Right atrium auricular region (tissue), 2 donors: ENCODE results near the gene PRKD3. TPM values are rescaled to one million over a fixed set of nuclear protein-coding genes. Genes with fewer than 3 reads are reported as not detected.
A peak's percentile ranks its signal among the peaks of the same experiment; 100 is the strongest.

ENCODE experiments used
- DNase-seq: peaks from one replicate; pipeline ENCODE4 v3.0.0-alpha.2; 2019; ENCODE audit warnings: low spot score
- H3K27ac ChIP-seq, 2 donors: fragments of 200-600 bp; sonication (generic); 1 replicate in 1 of 2; 2 replicates in 1 of 2; pipeline ENCODE4 v1.5.1; 2016 to 2019
- H3K27me3 ChIP-seq, 2 donors: fragments of 200-600 bp; sonication (generic); one replicate each; pipeline versions ENCODE4 v1.5.1 to v1.6.0; 2017 to 2019
- H3K36me3 ChIP-seq: fragments of 200-600 bp; sonication (generic); one replicate; pipeline ENCODE4 v1.5.1; 2016
- H3K4me1 ChIP-seq, 2 donors: fragments of 200-600 bp; sonication (generic); one replicate each; pipeline versions ENCODE4 v1.5.1 to v1.6.0; 2017 to 2019
- H3K4me3 ChIP-seq, 2 donors: fragments of 200-600 bp; sonication (generic); 1 replicate in 1 of 2; 2 replicates in 1 of 2; pipeline ENCODE4 v1.5.1; 2017 to 2019; ENCODE audit warnings: mild to moderate bottlenecking in 1 of 2, moderate library complexity in 1 of 2
- H3K9me3 ChIP-seq, 2 donors: fragments of 200-600 bp; sonication (generic); one replicate each; pipeline ENCODE4 v1.5.1; 2019
- total RNA-seq, 2 donors: library from RNA; depleted of rRNA; stranded (reverse); fragments of >200 nt; gene quantifications; one replicate each; pipeline ENCODE4 v1.1.0, GENCODE V29; 2016
- TF ChIP-seq, protein P1 (sequence below), 2 donors: fragments of 200-600 bp; sonication (generic); IDR thresholded peaks; one replicate each; pipeline ENCODE4 v1.5.1; 2019; ENCODE audit warnings: antibody characterized with exemption in 2 of 2

The PRKD3 gene
- total RNA-seq: 10 to 100 TPM; 13.0 to 20.6 TPM

DNA sequence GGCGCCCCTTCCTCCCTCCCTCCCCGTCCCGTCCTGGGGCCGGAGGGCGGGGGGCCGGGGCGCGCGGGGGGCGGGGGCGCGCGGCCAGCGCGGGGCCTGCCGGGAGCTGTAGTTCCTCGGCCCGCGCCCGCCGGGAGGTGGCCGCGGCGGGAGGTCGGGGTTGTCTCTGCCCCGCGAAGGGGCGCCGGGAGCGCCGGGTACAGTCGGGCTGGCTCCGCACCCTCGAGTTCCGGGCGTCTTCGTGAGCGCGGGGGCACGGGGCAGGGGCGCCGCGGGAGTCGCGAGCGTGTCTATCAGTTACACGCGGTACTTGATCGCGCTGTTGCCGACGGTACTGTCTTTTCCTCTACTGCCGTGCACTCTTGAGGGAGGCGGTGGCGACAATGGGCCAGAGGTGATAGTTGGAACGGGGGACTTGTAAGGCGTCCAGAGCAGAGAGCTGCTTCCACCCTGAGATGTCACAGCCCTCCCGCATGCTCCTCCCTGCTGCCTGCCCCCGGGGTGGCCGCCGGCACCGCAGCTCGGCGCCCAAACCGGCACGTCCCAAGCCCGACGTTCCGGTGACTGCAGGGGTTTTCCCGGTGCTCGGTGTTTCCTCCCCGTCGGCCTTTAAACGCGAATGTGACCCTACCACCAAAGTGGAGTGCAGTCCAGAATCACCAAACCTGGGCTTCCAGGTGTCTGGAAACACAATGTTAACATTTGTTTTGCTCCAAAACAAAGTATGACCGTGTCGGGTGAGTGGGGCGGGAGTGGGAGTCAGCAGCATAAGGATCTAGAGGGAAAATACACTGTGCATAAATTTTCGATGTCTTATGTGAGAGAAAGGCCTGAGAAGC lies at the start of gene PRKD3:
PRKD3 (minus strand) TSS at position 48 of the 839 bp plus-strand sequence. CDS start 8,309 bp downstream, outside the sequence.
- Histone ChIP-seq H3K27me3 (no peaks in the 10 kb centered on the region), H3K9me3 (no peaks in the 10 kb centered on the region), H3K4me3 (peak within 1 kb of the TSS; percentile 81), H3K27ac (peak within 1 kb of the TSS; percentile 91), H3K4me1 (peaks cover 0 to 25% of the 10 kb centered on the region in 2 donors), H3K36me3 (no peaks in the 10 kb centered on the region)
- DNase-seq: peak; percentile 66
- TF ChIP-seq, protein P1, sequence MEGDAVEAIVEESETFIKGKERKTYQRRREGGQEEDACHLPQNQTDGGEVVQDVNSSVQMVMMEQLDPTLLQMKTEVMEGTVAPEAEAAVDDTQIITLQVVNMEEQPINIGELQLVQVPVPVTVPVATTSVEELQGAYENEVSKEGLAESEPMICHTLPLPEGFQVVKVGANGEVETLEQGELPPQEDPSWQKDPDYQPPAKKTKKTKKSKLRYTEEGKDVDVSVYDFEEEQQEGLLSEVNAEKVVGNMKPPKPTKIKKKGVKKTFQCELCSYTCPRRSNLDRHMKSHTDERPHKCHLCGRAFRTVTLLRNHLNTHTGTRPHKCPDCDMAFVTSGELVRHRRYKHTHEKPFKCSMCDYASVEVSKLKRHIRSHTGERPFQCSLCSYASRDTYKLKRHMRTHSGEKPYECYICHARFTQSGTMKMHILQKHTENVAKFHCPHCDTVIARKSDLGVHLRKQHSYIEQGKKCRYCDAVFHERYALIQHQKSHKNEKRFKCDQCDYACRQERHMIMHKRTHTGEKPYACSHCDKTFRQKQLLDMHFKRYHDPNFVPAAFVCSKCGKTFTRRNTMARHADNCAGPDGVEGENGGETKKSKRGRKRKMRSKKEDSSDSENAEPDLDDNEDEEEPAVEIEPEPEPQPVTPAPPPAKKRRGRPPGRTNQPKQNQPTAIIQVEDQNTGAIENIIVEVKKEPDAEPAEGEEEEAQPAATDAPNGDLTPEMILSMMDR (IDR thresholded peaks at IDR 0.05): no peak

DNA sequence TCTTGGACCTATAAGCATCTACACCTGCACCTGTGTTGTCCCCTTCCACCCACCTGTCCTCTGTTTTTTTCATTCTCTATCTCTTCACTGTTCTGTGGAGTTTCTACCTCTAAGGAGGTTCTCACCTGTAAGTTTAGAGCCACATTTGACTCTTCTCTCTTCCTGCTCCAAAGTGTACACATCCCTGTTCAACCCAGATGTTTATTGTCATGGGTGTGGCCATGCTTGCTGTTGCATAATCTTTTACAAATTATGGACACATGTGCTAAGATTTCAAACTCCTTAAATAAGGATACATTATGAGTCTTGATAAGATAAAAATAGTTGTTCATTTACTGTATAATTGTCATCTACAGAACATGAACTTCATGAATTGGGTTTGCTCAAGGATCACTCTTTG lies 47.4 kb upstream of the PRKD3 start:
- no peaks in the 10 kb centered on the region for H3K9me3 ChIP-seq
- TF ChIP-seq, protein P1 (IDR thresholded peaks at IDR 0.05): no peak

DNA sequence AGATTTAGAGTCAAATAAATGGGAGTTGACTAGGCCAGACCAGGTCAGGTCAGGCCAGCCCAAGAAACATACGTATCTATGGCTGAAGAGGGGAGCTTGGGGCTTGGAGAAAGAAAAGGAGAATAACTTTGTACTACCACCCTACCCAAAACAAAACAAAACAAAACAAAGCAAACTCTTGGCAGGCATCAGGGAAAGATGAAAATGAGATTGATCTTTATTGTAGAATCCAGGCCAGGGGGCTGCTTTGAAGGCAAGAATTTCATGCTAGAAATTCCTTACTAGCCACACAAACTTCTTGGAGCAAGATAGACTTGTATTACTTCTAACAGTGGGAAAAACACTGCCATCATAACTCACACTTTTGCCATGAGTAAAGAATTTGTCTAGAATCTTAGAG lies 46.0 kb upstream of the PRKD3 start:
- Histone ChIP-seq H3K4me1 (no peaks in the 10 kb centered on the region), H3K27me3 (no peaks in the 10 kb centered on the region), H3K27ac (no peak overlapping the region), H3K9me3 (no peaks in the 10 kb centered on the region), H3K36me3 (no peaks in the 10 kb centered on the region), H3K4me3 (no peak overlapping the region)
- no peak for DNase-seq
- TF ChIP-seq, protein P1 (IDR thresholded peaks at IDR 0.05): no peak

More for the DNA sequence above, 47.4 kb upstream of the PRKD3 start:
- Histone ChIP-seq H3K27me3 (no peaks in the 10 kb centered on the region), H3K4me1 (no peaks in the 10 kb centered on the region), H3K27ac (no peak overlapping the region), H3K36me3 (no peaks in the 10 kb centered on the region), H3K4me3 (no peak overlapping the region)
- DNase-seq: no peak

DNA sequence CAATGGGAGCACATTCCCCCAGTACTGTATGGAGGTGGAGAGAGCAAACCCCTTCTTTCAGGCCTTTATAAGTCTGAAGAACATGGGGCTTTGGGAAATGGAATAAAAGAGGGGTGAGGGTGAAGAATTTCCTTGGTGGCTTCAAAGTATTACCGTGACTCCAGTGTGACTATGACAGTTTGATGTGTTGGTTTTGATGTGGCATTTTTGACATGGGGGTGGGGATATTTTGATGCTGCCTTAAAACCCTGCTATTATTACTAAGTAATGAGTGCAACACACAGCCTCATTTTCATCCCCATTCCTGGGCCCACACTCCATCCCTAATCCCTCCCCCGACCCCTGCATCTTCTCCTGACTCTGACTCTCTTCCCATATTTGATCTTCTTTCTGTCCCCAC lies 43.4 kb upstream of the PRKD3 start:
- TF ChIP-seq, protein P1 (IDR thresholded peaks at IDR 0.05): no peak
- H3K4me3 ChIP-seq: no peak overlapping the region
- no peaks in the 10 kb centered on the region for H3K9me3 ChIP-seq
- no peaks in the 10 kb centered on the region for H3K27me3 ChIP-seq
- DNase-seq: no peak
- no peaks in the 10 kb centered on the region for H3K36me3 ChIP-seq
- no peak overlapping the region for H3K27ac ChIP-seq
- H3K4me1 ChIP-seq: no peaks in the 10 kb centered on the region

DNA sequence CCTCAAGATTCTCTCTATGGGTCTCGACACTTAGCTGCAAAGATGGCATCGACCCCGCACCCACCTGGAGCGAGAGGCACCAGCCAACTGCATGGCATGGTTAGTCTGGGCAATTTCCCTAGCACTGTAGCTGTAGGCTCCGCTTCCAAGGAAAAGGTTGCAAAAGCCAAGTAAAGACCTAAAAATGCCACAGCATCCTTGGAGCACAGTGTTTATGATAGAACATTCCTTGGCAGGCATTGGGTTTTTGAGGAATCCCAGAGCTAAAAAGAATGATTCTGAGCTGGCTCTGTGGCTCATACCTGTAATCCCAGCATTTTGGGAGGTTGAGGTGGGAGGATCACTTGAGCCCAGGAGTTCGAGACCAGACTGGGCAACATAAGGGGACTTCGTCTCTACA lies 42.7 kb upstream of the PRKD3 start:
- no peaks in the 10 kb centered on the region for H3K27me3 ChIP-seq
- H3K36me3 ChIP-seq: no peaks in the 10 kb centered on the region
- TF ChIP-seq, protein P1 (IDR thresholded peaks at IDR 0.05): no peak
- H3K9me3 ChIP-seq: no peaks in the 10 kb centered on the region
- no peaks in the 10 kb centered on the region for H3K4me1 ChIP-seq
- no peak overlapping the region for H3K27ac ChIP-seq
- no peak overlapping the region for H3K4me3 ChIP-seq
- DNase-seq: no peak
